ENCODE data around the gene LAMA2. TPM values are rescaled to one million over a fixed set of nuclear protein-coding genes. Genes with fewer than 3 reads are reported as not detected.

Gene LAMA2
- polyA plus RNA-seq, 1 donor from 2014 or later, result 2.5 TPM

GRCh38 chr6:129130106-129130505 is 247.2 kb downstream of the LAMA2 start:
- Histone ChIP-seq H2AFZ (ENCODE audit: low read depth, low read length) (no peak overlapping the region), H3K4me2 (ENCODE audit: low read length) (no peak overlapping the region), H3K4me3 (ENCODE audit: low read length) (no peak overlapping the region), H3F3A (ENCODE audit: insufficient read depth, low read length, poor library complexity, severe bottlenecking) (no peaks in the 10 kb centered on the region), H3K36me3 (ENCODE audit: insufficient read depth, low read length) (no peaks in the 10 kb centered on the region), H3K9me2 (ENCODE audit: insufficient read depth, low read length) (no peaks in the 10 kb centered on the region), H3K27ac (ENCODE audit: low read length) (no peak overlapping the region), H3K27me3 (ENCODE audit: insufficient read depth, low read depth, low read length) (no peaks in the 10 kb centered on the region), H3K79me2 (replicated peaks; ENCODE audit: insufficient read depth, low read length) (no peaks in the 10 kb centered on the region), H3K9ac (ENCODE audit: low read length) (no peak overlapping the region), H3K9me3 (ENCODE audit: low read length) (no peaks in the 10 kb centered on the region), H4K20me1 (ENCODE audit: insufficient read depth) (no peaks in the 10 kb centered on the region)
- TF ChIP-seq TAF1 (IDR thresholded peaks at IDR 0.05; ENCODE audit: low read depth), result no peak
- no peak for TF ChIP-seq REST (IDR thresholded peaks at IDR 0.05; ENCODE audit: borderline replicate concordance)
- no peak for TF ChIP-seq EZH2 (IDR thresholded peaks at IDR 0.05; ENCODE audit: borderline replicate concordance, insufficient read depth, low read length, poor library complexity, severe bottlenecking)
- TF ChIP-seq RAD21 (conservative IDR thresholded peaks at IDR 0.05), result no peak
- TF ChIP-seq SMC3 (conservative IDR thresholded peaks at IDR 0.05; ENCODE audit: poor library complexity), result no peak
- TF ChIP-seq EP300 (conservative IDR thresholded peaks at IDR 0.05; ENCODE audit: poor library complexity, severe bottlenecking), result no peak
- TF ChIP-seq CTCF (IDR thresholded peaks at IDR 0.05; ENCODE audit: poor library complexity, severe bottlenecking), result no peak
- no peak for TF ChIP-seq POLR2AphosphoS5 (IDR thresholded peaks at IDR 0.05)
- TF ChIP-seq MXI1 (conservative IDR thresholded peaks at IDR 0.05; ENCODE audit: poor library complexity, severe bottlenecking), result no peak

GRCh38 chr6:129130959-129131681 is 248.2 kb downstream of the LAMA2 start:
- H3K79me2 ChIP-seq (replicated peaks; ENCODE audit: insufficient read depth, low read length), result no peaks in the 10 kb centered on the region
- no peaks in the 10 kb centered on the region for H3K27me3 ChIP-seq (ENCODE audit: insufficient read depth, low read depth, low read length)
- no peak overlapping the region for H3K4me3 ChIP-seq (ENCODE audit: low read length)
- H3K9me2 ChIP-seq (ENCODE audit: insufficient read depth, low read length), result no peaks in the 10 kb centered on the region
- no peak overlapping the region for H3K4me2 ChIP-seq (ENCODE audit: low read length)
- no peaks in the 10 kb centered on the region for H3F3A ChIP-seq (ENCODE audit: insufficient read depth, low read length, poor library complexity, severe bottlenecking)
- no peak overlapping the region for H3K27ac ChIP-seq (ENCODE audit: low read length)
- no peak overlapping the region for H2AFZ ChIP-seq (ENCODE audit: low read depth, low read length)
- no peaks in the 10 kb centered on the region for H4K20me1 ChIP-seq (ENCODE audit: insufficient read depth)
- H3K36me3 ChIP-seq (ENCODE audit: insufficient read depth, low read length), result no peaks in the 10 kb centered on the region
- H3K9ac ChIP-seq (ENCODE audit: low read length), result no peak overlapping the region
- TF ChIP-seq EZH2 (IDR thresholded peaks at IDR 0.05; ENCODE audit: borderline replicate concordance, insufficient read depth, low read length, poor library complexity, severe bottlenecking) (no peak), REST (IDR thresholded peaks at IDR 0.05; ENCODE audit: borderline replicate concordance) (no peak), SMC3 (conservative IDR thresholded peaks at IDR 0.05; ENCODE audit: poor library complexity) (no peak), TAF1 (IDR thresholded peaks at IDR 0.05; ENCODE audit: low read depth) (no peak), EP300 (conservative IDR thresholded peaks at IDR 0.05; ENCODE audit: poor library complexity, severe bottlenecking) (no peak), RAD21 (conservative IDR thresholded peaks at IDR 0.05) (no peak), CTCF (IDR thresholded peaks at IDR 0.05; ENCODE audit: poor library complexity, severe bottlenecking) (no peak), POLR2AphosphoS5 (IDR thresholded peaks at IDR 0.05) (no peak), MXI1 (conservative IDR thresholded peaks at IDR 0.05; ENCODE audit: poor library complexity, severe bottlenecking) (no peak)
- H3K9me3 ChIP-seq (ENCODE audit: low read length), result no peaks in the 10 kb centered on the region
